NCI-H510A (cell line): ENCODE data around the gene CR1.
"Not testable (repeated sequence)": the region's sequence is repeated elsewhere in the genome, so short reads cannot be mapped to it uniquely, and the experiment has no call there.

Source experiments
- DNase-seq: peaks from one replicate; lab custom pipeline; 2025; lab: John Stamatoyannopoulos, UW

Gene CR1

DNA sequence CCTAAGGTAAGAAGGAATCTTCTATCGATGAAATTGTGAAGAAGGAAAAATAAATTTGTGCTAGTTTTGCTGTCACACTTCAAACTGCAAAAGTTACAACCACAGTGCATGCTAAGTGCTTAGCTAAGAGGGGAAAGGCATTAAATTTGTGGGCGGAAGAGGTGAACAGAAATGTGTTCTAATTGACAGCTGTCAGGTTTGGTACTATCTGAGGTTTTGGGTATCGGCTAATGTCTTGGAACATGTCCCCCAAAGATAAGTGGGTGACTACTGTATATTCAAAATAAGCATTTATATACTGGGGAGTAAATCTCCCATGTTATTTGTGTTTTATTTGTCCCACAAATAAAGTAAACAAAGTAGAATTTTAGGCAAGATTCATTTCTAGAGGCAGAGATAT lies 8.0 kb downstream of the CR1 start:
- DNase-seq, result no peak

GRCh38 chr1:207504438-207504837 lies 8.5 kb downstream of the CR1 start:
- DNase-seq, result no peak

DNA sequence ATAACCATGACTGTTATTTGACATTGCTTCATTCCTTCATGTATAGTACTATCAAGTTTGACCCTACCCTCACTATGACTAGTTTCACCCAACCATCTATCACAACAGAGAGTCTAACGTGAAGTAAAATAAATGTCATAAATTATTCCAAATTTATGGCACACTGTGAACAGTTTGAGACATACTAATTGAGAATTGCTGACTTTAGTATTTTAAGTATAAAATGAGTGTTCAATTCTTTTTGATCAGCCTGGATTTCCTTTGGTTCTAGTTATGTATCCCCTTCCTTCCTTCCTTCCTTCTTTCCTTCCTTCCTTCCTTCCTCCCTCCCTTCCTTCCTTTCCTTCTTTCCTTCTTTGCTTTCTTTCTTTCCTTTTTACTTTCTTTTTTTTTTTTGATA lies 14.5 kb downstream of the CR1 start:
- no peak for DNase-seq

DNA sequence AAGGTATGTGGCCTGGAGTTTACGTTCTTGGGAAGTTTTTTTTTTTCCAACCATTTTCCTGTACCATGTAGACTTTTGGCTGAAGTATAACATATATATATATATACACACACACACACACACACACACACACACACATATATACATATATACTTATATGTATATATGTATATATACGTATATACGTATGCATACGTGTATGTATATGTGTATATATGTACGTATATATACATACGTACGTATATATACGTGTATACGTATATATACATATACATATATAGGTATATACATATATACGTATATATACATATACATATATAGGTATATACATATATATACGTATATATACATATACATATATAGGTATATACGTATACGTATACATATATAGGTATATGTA lies 18.9 kb downstream of the CR1 start:
- no peak for DNase-seq

DNA sequence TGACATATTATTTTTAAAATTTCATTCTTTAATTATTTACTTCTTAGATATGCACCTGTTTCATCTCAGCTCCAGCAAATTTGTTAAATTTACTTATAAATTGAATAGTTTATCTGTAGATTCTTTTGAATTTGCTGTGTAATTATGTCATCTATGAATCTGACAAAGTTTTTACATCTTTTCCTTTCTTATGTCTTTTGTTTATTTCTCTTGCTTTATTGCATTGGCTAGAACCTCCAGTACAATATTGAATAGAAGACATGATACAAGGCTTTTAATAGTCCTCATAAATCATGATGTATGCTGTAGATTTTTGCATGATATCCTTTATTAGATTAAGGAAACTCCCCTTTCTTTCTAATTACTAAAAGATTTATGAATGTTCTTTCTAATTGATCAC lies 20.8 kb downstream of the CR1 start:
- DNase-seq, result no peak

DNA sequence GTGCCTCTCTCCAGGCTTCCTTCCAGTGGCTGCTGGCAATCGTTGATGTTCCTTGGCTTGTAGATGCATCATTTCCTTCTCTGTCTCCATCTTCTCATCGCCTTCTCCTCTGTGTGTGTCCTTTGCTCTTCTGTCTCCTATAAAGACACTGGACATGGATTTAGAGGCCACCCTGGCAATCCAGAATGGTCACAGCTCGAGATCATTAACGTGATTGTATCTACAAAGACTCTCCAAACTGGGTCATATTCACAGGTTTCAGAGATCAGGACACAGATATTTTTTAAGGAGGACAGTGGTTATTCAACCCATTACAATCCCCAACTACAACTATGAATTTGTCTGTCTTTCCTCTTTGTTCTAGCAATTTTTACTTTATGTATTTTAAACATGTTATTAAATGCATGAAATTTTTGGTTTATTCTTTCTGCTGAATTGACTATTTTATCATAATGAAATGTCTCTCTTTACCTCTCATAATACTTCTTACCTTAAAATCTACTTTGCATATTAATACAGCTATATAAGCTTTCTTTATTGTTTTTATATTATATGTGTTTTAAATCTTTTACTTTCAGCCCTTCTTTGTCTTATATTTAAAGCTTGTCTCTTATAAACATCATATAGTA lies 22.8 kb downstream of the CR1 start:
- DNase-seq, result no peak

- DNase-seq, result no peak
Observed at GRCh38 chr1:207519505-207520399, 23.8 kb downstream of the CR1 start.

DNA sequence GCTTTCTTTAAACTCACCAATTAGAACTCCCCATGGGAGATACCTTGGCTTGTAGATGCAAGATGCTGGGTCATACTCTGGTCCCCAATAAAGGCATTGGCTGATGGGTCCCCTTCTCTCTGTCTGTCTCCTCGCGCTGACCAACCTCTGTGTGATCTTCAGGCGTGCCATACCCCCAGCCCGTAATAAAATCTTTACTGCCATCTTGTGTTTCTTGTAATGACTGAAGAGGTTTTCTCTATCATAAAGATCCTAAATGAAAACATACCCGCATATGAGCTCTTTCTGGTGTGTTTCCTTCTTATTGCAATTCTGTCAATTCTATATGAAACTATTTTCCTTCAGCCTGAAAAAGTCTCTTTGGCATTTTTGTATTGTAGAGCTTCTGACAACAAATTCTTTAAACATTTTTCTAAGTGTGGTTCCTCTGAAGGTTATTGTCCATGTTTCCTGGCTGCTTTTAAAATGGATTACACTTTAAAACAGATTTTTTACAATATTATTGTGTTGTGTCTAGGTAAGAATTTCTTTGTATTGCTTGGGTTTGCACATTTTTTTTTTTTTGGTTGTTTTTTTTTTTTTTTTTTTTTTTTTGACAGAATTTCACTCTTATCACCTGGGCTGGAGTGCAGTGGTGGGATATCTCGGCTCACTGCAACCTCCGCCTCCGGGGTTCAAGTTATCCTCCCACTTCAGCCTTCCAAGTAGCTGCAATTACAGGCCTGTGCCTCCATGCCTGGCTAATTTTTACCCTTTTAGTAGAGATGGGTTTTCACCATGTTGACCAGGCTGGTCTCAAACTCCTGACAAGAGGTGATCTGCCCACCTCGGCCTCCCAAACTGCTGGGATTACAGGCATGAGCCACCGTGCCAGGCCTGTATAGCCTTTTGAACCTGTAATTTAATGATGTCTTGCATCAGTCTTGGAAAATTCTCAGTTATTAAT lies 24.7 kb downstream of the CR1 start:
- not testable (repeated sequence) for DNase-seq

- not testable (repeated sequence) for DNase-seq
Observed at GRCh38 chr1:207525239-207525638, 29.3 kb downstream of the CR1 start.

DNA sequence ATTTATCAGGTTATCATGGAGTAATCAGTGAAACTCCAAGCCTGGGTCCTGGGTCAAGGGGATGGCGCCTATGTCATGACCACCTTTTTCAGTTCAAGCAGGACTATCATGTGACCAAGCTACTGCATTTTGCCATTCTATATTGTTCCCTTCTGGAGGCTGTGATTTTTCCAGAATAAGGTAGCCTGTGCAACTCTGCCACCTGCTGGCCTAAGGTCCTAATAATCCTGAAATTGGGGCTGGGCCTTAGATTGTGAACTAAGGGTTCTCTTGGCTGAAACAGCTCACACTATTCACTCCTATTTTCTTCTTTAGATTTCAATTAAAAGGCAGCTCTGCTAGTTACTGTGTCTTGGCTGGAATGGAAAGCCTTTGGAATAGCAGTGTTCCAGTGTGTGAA lies 32.4 kb downstream of the CR1 start:
- DNase-seq, result not testable (repeated sequence)

DNA sequence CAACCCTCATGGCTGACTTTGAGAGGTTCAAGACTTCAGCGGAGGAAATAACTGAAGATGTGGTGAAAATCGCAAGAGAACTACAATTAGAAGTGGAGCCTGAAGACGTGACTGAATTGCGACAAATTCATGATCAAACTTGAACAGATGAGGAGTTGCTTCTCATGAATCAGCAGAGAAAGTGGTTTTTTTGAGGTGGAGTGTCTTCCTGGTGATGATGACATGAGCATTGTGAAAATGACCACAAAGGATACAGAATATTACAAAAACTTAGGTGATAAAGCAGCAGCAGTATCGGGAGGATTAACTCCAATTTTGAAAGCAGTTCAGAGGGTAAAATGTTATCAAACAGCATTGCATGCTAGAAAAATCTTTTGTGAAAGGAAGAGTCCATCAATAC lies 40.3 kb downstream of the CR1 start:
- not testable (repeated sequence) for DNase-seq

- not testable (repeated sequence) for DNase-seq
Observed at GRCh38 chr1:207546677-207547357, 50.9 kb downstream of the CR1 start.

- DNase-seq, result not testable (repeated sequence)
Observed at GRCh38 chr1:207554823-207555222, 58.9 kb downstream of the CR1 start.

DNA sequence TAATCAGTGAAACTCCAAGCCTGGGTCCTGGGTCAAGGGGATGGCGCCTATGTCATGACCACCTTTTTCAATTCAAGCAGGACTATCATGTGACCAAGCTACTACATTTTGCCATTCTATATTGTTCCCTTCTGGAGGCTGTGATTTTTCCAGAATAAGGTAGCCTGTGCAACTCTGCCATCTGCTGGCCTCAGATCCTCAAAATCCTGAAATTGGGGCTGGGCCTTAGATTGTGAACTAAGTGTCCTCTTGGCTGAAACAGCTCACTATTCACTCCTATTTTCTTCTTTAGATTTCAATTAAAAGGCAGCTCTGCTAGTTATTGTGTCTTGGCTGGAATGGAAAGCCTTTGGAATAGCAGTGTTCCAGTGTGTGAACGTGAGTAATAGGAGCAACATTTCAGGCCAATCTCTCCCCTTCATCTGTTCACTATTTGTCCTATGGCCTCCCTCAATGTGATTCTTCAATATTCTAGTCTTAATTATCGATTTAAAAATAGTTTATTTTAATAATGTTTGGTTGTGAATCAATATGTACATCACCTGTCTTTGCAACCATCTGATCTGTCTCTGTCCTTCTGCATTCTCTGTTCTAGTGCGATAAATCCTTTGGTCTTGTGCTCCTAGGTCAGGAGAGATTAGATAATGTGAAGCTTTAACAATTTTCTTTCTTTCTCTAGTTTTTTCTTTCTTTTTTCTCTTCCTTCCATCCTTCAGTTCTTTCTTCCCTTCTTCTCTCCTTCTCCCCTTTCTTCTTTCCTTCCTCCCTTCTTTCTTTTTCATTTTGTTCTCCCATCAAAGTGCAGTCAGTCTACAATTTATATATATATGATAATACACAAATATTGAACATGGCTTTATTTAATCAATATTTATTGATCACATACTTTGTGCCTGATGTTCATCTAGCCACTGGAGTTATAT lies 69.8 kb downstream of the CR1 start:
- no peak for DNase-seq

DNA sequence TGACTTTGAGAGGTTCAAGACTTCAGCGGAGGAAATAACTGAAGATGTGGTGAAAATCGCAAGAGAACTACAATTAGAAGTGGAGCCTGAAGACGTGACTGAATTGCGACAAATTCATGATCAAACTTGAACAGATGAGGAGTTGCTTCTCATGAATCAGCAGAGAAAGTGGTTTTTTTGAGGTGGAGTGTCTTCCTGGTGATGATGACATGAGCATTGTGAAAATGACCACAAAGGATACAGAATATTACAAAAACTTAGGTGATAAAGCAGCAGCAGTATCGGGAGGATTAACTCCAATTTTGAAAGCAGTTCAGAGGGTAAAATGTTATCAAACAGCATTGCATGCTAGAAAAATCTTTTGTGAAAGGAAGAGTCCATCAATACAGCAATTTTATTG lies 76.0 kb downstream of the CR1 start:
- DNase-seq, result not testable (repeated sequence)

GRCh38 chr1:207573074-207573473 lies 77.1 kb downstream of the CR1 start:
- not testable (repeated sequence) for DNase-seq

- not testable (repeated sequence) for DNase-seq
Observed at GRCh38 chr1:207575381-207575780, 79.4 kb downstream of the CR1 start.

DNA sequence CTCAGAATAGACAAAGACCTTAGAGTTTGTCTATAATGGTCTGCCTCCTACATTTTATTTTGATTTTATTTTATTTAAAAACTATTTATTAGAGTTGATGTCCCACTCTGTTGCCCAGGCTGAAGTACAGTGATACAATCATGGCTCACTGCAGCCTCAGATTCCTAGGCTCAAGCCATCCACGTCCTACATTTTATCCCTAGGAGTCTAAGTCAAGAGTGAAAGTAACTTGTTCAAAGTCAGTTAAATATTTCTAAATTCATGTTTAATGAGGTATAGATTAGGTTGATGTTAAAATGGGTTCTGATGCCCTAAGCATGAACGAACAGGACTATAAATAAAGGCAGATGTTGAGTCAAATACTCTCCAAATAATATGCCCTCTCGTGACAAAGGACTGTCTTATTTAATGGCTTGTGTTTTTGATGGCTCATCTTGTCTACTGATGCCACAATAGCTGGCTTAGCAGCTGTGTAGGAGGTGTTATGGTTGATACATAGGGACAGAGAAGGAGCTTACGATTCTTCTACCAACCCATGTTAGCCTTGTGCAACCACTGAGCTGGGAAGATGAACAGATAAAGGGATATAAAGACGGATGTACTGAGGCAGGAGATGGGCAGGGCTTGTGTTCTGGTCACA lies 83.0 kb downstream of the CR1 start:
- no peak for DNase-seq

DNA sequence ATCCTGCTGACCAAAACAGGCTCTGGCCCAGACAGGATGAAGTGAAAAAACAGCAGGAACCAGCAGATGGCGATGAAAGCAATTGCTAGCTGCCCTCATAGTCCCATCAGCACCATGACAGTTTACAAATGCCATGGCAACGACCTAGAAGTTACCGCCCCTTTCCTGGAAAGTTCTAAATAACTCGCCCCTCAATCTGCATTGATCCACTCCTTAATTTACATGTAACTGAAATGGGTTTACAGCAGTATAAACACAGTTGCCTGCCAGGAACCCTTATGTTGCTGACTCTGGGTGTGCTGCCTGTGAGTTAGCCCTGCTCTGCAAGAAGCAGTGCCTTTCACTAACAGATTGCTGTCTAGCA lies 83.5 kb downstream of the CR1 start:
- DNase-seq, result no peak

DNA sequence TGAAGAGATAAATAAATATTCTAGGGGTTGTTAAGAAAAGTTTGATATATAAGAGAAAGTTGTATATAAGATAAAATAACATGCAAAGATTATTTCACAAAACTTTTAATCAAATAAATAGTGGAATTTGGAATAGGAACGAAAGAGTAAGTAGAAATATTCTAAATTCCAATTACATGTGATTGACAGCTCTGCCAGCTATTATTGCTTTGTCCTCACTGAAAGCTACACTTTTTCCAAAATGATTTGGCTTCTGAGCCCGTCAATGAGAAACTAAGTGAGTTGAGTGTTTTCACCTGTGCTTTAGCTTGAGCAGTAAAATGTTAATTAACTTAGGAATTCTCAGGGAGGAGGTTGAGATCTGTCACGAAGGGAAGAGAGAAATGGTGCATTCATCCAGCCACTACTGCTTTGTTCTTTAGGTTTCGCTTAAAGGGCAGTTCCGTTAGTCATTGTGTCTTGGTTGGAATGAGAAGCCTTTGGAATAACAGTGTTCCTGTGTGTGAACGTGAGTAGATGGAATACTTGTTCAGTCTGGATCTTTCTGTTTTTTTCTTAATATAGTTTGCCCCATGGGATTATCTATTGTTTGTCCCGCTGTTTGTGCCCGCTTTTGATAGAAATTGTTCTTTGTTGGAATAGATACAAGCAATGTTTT lies 85.7 kb downstream of the CR1 start:
- DNase-seq, result no peak
